C4-2B (cell line): ENCODE results near the gene SYP.

Experiments
- CTCF ChIP-seq: fragments of 450-650 bp; conservative IDR thresholded peaks from 2 replicates; pipeline ENCODE4 v1.5.1; 2017; ENCODE audit warnings: mild to moderate bottlenecking
- ZFX ChIP-seq: fragments of 450-650 bp; IDR thresholded peaks from 2 replicates; pipeline ENCODE4 v1.6.1; 2017

GRCh38 chrX:49198540-49199314 is 1.3 kb downstream of the SYP start:
- TF ChIP-seq CTCF: no peak
- no peak for TF ChIP-seq ZFX
